Measurements from ENCODE around the gene LRP4. TPM values are rescaled to one million over a fixed set of nuclear protein-coding genes. Genes with fewer than 3 reads are reported as not detected.

LRP4 gene
- total and polyA plus RNA-seq, 2 of the 4 experiments (the other 2 are of a cell fraction), result 4.1 to 5.8 TPM

GRCh38 chr11:46906609-46907041 is 11.7 kb downstream of the LRP4 start:
- DNase-seq, result peak; percentile 52
- Histone ChIP-seq H3K4me2 (ENCODE audit: low read depth, low read length) (peak overlapping the region; percentile 36), H2AFZ (replicated peaks; ENCODE audit: low read length, poor library complexity) (peak overlapping the region; percentile 82), H2AK5ac (ENCODE audit: low read depth, low read length) (no peak overlapping the region), H3K9me3 (ENCODE audit: control insufficient read depth, insufficient read depth, low read length) (no peaks in the 10 kb centered on the region), H3K79me1 (ENCODE audit: low read depth in 1 of 2, low read length in 2 of 2) (no peaks in the 10 kb centered on the region), H2BK120ac (ENCODE audit: low read depth, low read length) (no peak overlapping the region), H4K20me1 (ENCODE audit: insufficient read depth, low read length) (no peaks in the 10 kb centered on the region), H3K27ac (ENCODE audit: insufficient read depth, low read length) (peak overlapping the region; percentile 17; the same call in 1 of the 2 replicates), H2AK9ac (replicated peaks; ENCODE audit: low read depth, low read length, poor library complexity) (no peak overlapping the region), H2BK20ac (ENCODE audit: low read depth, low read length) (no peak overlapping the region), H4K91ac (ENCODE audit: insufficient read depth, low read depth, low read length) (no peak overlapping the region), H3K27me3 (ENCODE audit: control insufficient read depth, insufficient read depth, low read length) (no peaks in the 10 kb centered on the region), H3K9me1 (ENCODE audit: insufficient read depth, low read length) (0 out of 2 replicates have a peak, but pooled peaks cover 6% of the 10 kb centered on the region), H4K8ac (ENCODE audit: low read depth in 2 of 2, low read length in 2 of 2) (peak overlapping the region in 1 of 2 experiments; percentile 20; a peak in 1 of 4 replicates), H3K23ac (ENCODE audit: low read depth, low read length) (peak overlapping the region; percentile 39; the same call in 1 of the 2 replicates), H3K9ac (ENCODE audit: low read depth, low read length) (no peak overlapping the region; the same call in 1 of the 2 replicates), H3K4me1 (ENCODE audit: control insufficient read depth, insufficient read depth, low read length) (peaks cover 8% of the 10 kb centered on the region), H2BK15ac (ENCODE audit: low read depth, low read length) (no peak overlapping the region), H3K4me3 (ENCODE audit: insufficient read depth, low read depth, low read length) (no peak overlapping the region), H4K5ac (ENCODE audit: low read depth, low read length) (no peak overlapping the region), H3K4ac (ENCODE audit: low read depth, low read length) (no peak overlapping the region), H3K18ac (ENCODE audit: low read depth, low read length) (no peak overlapping the region), H3K56ac (ENCODE audit: extremely low read depth, insufficient read depth, low read length) (no peak overlapping the region), H3K14ac (replicated peaks; ENCODE audit: low read depth, low read length) (no peak overlapping the region), H3K36me3 (ENCODE audit: control insufficient read depth, insufficient read depth, low read length) (no peaks in the 10 kb centered on the region), H2BK5ac (ENCODE audit: low read depth, low read length, poor library complexity, severe bottlenecking) (no peak overlapping the region)
- WGBS, 2 experiments (ENCODE audit: extremely low coverage in 2 of 2, insufficient read length in 1 of 2), result 13% methylated on average over 4 of the region's 13 CpGs; no CpG with 5 or more reads in 1 of the 2 experiments
- intact Hi-C loops (cut with micrococcal nuclease), result no loop called here
- CTCF ChIA-PET, result interaction anchor here (1.7 to 1.8 kb wide), 2 partner anchors 10 to 247 kb away, joined by 5 to 9 read pairs; no protein-coding TSS in a partner anchor
- POLR2A ChIA-PET (ENCODE audit: unreplicated experiment), result interaction anchor here (0.6 kb wide), 1 partner anchor 10 kb away, joined by 4 read pairs; no protein-coding TSS in a partner anchor
- peak; percentile 83 for ATAC-seq (ENCODE audit: low read depth)
- dilution Hi-C loops (cut with HindIII; ENCODE audit: low sequenced_read_pairs, unreplicated experiment), result no loop called here
- no peak for TF ChIP-seq CEBPB (IDR thresholded peaks at IDR 0.05; ENCODE audit: low read depth, low read length)
- TF ChIP-seq FOS (IDR thresholded peaks at IDR 0.05; ENCODE audit: low read depth, low read length), result no peak
- no peak for TF ChIP-seq RFX5 (IDR thresholded peaks at IDR 0.05; ENCODE audit: low read depth, low read length)
- no peak for TF ChIP-seq USF2 (IDR thresholded peaks at IDR 0.05; ENCODE audit: low read depth, low read length)
- TF ChIP-seq RAD21 (IDR thresholded peaks at IDR 0.05; ENCODE audit: low read length), result no peak
- TF ChIP-seq ELK1 (IDR thresholded peaks at IDR 0.05; ENCODE audit: borderline replicate concordance, low read depth, low read length), result no peak
- no peak for TF ChIP-seq RCOR1 (IDR thresholded peaks at IDR 0.05; ENCODE audit: insufficient replicate concordance, low read length)
- TF ChIP-seq MXI1 (IDR thresholded peaks at IDR 0.05; ENCODE audit: borderline replicate concordance, low read depth, low read length), result no peak
- BruUV-seq (replicated peaks), result no TSS peak
- in situ Hi-C loops (cut with MboI; ENCODE audit: low sequenced_read_pairs), result no loop called here
